GM12878 (cell line): ENCODE results near the gene NPEPPS. TPM values are rescaled to one million over a fixed set of nuclear protein-coding genes. Genes with fewer than 3 reads are reported as not detected.

Experiments
- EP300 ChIP-seq, 2 experiments: fragments of 150-350 bp in 1 of 2; IDR thresholded peaks; 2 replicates each; pipeline ENCODE4 v1.6.1; 2011 to 2012; ENCODE audit warnings: low read depth in 2 of 2, low read length in 2 of 2, borderline replicate concordance in 1 of 2, improper control_type of control experiment in 1 of 2, inconsistent platforms in 1 of 2; ENCODE audit not compliant: control insufficient read depth in 1 of 2
- JUND ChIP-seq: IDR thresholded peaks from 2 replicates; pipeline ENCODE4 v1.6.1; 2012; ENCODE audit warnings: low read depth, mild to moderate bottlenecking, low read length, improper control_type of control experiment, moderate library complexity
- LARP7 ChIP-seq: fragments of 450-650 bp; IDR thresholded peaks from 2 replicates; pipeline ENCODE4 v1.6.1; 2017; ENCODE audit warnings: mild to moderate bottlenecking
- MYB ChIP-seq: fragments of 150-350 bp; IDR thresholded peaks from 2 replicates; pipeline ENCODE4 v1.6.1; 2014; ENCODE audit warnings: mild to moderate bottlenecking, low read depth, low read length, borderline replicate concordance
- RAD21 ChIP-seq: IDR thresholded peaks from 2 replicates; pipeline ENCODE4 v1.6.1; 2011; ENCODE audit warnings: mild to moderate bottlenecking, low read depth, low read length, moderate library complexity; ENCODE audit not compliant: insufficient read depth
- SIX5 ChIP-seq: IDR thresholded peaks from 2 replicates; pipeline ENCODE4 v1.6.1; 2011; ENCODE audit warnings: mild to moderate bottlenecking, low read depth, low read length, moderate library complexity; ENCODE audit not compliant: severe bottlenecking
- SRF ChIP-seq, 2 experiments: IDR thresholded peaks; 2 replicates each; pipeline ENCODE4 v1.6.1; 2011; ENCODE audit warnings: low read depth in 2 of 2, low read length in 2 of 2, mild to moderate bottlenecking in 1 of 2, moderate library complexity in 1 of 2
- YY1 ChIP-seq: IDR thresholded peaks from 2 replicates; pipeline ENCODE4 v1.6.1; 2011; ENCODE audit warnings: low read depth, mild to moderate bottlenecking, low read length
- polyA plus RNA-seq, 11 experiments: library from polyadenylated mRNA; depleted of rRNA in 4 of 11; unstranded in 6 of 11; stranded (reverse) in 5 of 11; fragments of >200 nt; fragmentation: Nextera tagmentation in 4 of 11; fragmentation: Illumina TruSeq in 1 of 11; extraction: Ambion mirVana in 4 of 11; extraction: Trizol in 1 of 11; gene quantifications; 1 replicate in 1 of 11; 2 replicates in 10 of 11; pipeline versions ENCODE4 v1.2.1 to v1.2.3, GENCODE V29; 2011 to 2016; ENCODE audit warnings: inconsistent platforms in 2 of 11, missing spikeins in 2 of 11, low read depth in 1 of 11
- total RNA-seq, 4 experiments: library from RNA; depleted of rRNA in 3 of 4; stranded (reverse); fragments of >200 nt in 3 of 4; fragmentation: Illumina TruSeq in 1 of 4; extraction: Trizol in 1 of 4; gene quantifications; 2 replicates each; pipeline versions ENCODE4 v1.2.1 to v1.2.3, GENCODE V29; 2013 to 2021
- TF ChIP-seq, protein P1 (sequence below): fragments of 450-650 bp; formaldehyde crosslinking; IDR thresholded peaks from 2 replicates; pipeline ENCODE4 v1.4.0; 2022; ENCODE audit warnings: mild to moderate bottlenecking, moderate library complexity
- TF ChIP-seq, protein P2 (sequence below): IDR thresholded peaks from 2 replicates; pipeline ENCODE4 v1.6.1; 2012; ENCODE audit warnings: mild to moderate bottlenecking, low read depth, low read length
- TF ChIP-seq, protein P3 (sequence below): IDR thresholded peaks from 2 replicates; pipeline ENCODE4 v1.6.1; 2012; ENCODE audit warnings: low read depth, low read length, improper control_type of control experiment
- TF ChIP-seq, protein P4 (sequence below): fragments of 450-650 bp; IDR thresholded peaks from 2 replicates; pipeline ENCODE4 v1.6.1; 2017; ENCODE audit warnings: mild to moderate bottlenecking, moderate library complexity

The NPEPPS gene
- total and polyA plus RNA-seq, 10 of the 15 experiments (the other 5 are each of a cell fraction or from before 2014, with no cell fraction given): 25.8 to 214 (median 64.6) TPM

DNA sequence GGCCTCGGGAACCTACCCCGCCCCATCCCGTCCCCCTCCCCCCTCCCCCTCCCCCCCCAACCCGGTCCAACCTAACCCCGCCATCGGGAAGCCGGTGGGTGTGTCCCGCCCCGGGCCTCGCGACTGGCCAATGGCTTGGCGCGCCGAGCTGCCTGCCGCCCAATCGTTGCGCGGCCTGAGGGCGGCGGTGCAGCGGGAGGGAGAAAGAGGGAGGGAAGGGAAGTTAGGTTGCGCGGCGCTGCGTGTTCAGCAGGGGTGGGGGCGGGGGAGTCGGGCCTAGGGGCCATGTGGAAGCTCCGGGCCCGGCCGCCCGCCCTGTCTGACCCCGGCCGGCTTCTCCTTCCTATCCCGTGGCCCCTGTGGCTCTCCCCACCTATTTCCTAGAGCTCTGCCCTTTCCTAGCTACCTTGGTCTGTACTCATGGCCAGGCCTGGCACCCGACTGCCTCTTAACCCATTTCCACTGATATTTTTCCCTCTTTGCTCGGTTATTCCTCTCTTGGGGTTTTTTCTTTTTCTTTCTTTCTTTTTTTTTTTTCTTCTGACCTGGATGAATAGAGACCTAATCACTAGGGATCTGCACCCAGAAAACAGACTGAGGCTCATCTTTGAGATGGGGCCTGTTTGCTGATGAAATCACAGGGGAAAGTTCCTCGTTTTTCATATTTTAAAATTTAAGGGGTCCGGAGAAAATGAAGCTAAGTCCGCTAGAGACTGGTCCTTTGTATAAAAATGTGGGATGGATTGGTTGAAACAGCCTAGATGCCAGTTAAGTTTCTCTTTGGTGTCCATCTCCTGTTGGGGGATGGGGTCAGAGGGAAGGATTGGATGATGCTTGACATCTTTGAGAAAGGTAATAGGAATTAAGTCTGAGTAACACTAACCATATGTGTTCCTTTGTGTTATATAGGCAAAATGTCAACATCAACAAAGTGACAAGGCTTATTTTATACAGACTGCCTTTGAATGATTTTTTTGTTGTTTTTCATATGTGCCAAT lies 119.9 kb downstream of the NPEPPS start (continued):
- TF ChIP-seq SRF (IDR thresholded peaks at IDR 0.05; ENCODE audit: low read depth in 2 of 2, low read length in 2 of 2) (no peak), EP300 (IDR thresholded peaks at IDR 0.05; ENCODE audit: borderline replicate concordance in 1 of 2, control insufficient read depth in 1 of 2, low read depth in 2 of 2, low read length in 2 of 2) (0 out of 4 replicates have a peak, but pooled peaks of 1 of the 2 experiments have one; percentile 14), LARP7 (no peak), RAD21 (no peak), SIX5 (peak; percentile 18), JUND (no peak), MYB (no peak), YY1 (peak; percentile 24; the same call in 1 of the 2 replicates)
- TF ChIP-seq, protein P1, sequence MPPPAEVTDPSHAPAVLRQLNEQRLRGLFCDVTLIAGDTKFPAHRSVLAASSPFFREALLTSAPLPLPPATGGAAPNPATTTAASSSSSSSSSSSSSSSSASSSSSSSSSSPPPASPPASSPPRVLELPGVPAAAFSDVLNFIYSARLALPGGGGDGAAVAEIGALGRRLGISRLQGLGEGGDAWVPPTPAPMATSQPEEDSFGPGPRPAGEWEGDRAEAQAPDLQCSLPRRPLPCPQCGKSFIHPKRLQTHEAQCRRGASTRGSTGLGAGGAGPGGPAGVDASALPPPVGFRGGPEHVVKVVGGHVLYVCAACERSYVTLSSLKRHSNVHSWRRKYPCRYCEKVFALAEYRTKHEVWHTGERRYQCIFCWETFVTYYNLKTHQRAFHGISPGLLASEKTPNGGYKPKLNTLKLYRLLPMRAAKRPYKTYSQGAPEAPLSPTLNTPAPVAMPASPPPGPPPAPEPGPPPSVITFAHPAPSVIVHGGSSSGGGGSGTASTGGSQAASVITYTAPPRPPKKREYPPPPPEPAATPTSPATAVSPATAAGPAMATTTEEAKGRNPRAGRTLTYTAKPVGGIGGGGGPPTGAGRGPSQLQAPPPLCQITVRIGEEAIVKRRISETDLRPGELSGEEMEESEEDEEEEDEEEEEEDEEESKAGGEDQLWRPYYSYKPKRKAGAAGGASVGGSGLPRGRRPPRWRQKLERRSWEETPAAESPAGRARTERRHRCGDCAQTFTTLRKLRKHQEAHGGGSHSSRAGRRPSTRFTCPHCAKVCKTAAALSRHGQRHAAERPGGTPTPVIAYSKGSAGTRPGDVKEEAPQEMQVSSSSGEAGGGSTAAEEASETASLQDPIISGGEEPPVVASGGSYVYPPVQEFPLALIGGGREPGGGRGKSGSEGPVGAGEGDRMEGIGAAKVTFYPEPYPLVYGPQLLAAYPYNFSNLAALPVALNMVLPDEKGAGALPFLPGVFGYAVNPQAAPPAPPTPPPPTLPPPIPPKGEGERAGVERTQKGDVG (CRISPR knock-in tag): no peak
- TF ChIP-seq, protein P2, sequence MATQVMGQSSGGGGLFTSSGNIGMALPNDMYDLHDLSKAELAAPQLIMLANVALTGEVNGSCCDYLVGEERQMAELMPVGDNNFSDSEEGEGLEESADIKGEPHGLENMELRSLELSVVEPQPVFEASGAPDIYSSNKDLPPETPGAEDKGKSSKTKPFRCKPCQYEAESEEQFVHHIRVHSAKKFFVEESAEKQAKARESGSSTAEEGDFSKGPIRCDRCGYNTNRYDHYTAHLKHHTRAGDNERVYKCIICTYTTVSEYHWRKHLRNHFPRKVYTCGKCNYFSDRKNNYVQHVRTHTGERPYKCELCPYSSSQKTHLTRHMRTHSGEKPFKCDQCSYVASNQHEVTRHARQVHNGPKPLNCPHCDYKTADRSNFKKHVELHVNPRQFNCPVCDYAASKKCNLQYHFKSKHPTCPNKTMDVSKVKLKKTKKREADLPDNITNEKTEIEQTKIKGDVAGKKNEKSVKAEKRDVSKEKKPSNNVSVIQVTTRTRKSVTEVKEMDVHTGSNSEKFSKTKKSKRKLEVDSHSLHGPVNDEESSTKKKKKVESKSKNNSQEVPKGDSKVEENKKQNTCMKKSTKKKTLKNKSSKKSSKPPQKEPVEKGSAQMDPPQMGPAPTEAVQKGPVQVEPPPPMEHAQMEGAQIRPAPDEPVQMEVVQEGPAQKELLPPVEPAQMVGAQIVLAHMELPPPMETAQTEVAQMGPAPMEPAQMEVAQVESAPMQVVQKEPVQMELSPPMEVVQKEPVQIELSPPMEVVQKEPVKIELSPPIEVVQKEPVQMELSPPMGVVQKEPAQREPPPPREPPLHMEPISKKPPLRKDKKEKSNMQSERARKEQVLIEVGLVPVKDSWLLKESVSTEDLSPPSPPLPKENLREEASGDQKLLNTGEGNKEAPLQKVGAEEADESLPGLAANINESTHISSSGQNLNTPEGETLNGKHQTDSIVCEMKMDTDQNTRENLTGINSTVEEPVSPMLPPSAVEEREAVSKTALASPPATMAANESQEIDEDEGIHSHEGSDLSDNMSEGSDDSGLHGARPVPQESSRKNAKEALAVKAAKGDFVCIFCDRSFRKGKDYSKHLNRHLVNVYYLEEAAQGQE: no peak
- TF ChIP-seq, protein P3, sequence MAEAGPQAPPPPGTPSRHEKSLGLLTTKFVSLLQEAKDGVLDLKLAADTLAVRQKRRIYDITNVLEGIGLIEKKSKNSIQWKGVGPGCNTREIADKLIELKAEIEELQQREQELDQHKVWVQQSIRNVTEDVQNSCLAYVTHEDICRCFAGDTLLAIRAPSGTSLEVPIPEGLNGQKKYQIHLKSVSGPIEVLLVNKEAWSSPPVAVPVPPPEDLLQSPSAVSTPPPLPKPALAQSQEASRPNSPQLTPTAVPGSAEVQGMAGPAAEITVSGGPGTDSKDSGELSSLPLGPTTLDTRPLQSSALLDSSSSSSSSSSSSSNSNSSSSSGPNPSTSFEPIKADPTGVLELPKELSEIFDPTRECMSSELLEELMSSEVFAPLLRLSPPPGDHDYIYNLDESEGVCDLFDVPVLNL: 0 out of 2 replicates have a peak, but pooled peaks have one; percentile 45
- TF ChIP-seq, protein P4, sequence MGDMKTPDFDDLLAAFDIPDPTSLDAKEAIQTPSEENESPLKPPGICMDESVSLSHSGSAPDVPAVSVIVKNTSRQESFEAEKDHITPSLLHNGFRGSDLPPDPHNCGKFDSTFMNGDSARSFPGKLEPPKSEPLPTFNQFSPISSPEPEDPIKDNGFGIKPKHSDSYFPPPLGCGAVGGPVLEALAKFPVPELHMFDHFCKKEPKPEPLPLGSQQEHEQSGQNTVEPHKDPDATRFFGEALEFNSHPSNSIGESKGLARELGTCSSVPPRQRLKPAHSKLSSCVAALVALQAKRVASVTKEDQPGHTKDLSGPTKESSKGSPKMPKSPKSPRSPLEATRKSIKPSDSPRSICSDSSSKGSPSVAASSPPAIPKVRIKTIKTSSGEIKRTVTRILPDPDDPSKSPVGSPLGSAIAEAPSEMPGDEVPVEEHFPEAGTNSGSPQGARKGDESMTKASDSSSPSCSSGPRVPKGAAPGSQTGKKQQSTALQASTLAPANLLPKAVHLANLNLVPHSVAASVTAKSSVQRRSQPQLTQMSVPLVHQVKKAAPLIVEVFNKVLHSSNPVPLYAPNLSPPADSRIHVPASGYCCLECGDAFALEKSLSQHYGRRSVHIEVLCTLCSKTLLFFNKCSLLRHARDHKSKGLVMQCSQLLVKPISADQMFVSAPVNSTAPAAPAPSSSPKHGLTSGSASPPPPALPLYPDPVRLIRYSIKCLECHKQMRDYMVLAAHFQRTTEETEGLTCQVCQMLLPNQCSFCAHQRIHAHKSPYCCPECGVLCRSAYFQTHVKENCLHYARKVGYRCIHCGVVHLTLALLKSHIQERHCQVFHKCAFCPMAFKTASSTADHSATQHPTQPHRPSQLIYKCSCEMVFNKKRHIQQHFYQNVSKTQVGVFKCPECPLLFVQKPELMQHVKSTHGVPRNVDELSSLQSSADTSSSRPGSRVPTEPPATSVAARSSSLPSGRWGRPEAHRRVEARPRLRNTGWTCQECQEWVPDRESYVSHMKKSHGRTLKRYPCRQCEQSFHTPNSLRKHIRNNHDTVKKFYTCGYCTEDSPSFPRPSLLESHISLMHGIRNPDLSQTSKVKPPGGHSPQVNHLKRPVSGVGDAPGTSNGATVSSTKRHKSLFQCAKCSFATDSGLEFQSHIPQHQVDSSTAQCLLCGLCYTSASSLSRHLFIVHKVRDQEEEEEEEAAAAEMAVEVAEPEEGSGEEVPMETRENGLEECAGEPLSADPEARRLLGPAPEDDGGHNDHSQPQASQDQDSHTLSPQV: no peak
